ENCODE measurements around the gene CRIP2. TPM values are rescaled to one million over a fixed set of nuclear protein-coding genes. Genes with fewer than 3 reads are reported as not detected.

CRIP2 gene
- total and polyA plus RNA-seq, 2 of the 13 experiments (the other 11 are each of a cell fraction or from before 2014, with no cell fraction given): 31.6 to 37.9 TPM

DNA sequence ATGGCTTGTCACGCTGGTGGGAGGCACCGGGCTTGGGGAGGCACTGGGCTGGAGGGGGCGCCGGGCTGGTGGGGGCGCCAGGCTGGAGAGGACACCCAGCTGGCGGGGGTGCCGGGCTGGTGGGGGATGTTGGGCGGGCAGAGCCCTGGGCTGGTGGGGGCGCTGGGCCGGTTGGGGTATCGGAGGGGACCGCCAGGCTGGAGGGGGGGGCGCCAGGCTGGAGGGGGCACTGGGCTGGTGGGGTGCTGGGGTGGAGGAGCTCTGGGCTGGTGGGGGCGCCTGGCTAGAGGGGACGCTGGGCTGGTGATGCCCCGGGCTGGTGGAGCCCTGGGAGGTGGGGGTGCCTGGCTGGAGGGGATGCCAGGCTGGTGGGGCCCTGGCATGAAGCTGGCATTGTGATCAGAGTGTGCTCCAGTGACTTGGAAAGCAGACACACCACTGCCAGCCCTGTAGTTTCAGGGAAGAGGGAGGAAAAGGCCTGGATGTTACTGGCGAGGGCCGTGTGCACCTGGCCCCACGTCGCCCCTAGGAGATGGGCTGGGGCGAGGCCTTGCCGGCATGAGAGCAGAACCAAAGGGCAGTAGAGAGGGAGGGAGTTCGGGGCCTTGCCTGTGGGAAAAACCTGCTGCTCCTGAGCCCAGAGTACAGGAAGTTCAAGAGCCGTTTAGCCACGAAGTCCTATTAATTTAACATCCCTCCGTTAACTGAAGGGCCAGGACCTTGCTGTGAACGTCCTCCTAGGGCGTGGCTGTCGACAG lies 29.5 kb downstream of the CRIP2 start (continued):
- TF ChIP-seq, protein P1, sequence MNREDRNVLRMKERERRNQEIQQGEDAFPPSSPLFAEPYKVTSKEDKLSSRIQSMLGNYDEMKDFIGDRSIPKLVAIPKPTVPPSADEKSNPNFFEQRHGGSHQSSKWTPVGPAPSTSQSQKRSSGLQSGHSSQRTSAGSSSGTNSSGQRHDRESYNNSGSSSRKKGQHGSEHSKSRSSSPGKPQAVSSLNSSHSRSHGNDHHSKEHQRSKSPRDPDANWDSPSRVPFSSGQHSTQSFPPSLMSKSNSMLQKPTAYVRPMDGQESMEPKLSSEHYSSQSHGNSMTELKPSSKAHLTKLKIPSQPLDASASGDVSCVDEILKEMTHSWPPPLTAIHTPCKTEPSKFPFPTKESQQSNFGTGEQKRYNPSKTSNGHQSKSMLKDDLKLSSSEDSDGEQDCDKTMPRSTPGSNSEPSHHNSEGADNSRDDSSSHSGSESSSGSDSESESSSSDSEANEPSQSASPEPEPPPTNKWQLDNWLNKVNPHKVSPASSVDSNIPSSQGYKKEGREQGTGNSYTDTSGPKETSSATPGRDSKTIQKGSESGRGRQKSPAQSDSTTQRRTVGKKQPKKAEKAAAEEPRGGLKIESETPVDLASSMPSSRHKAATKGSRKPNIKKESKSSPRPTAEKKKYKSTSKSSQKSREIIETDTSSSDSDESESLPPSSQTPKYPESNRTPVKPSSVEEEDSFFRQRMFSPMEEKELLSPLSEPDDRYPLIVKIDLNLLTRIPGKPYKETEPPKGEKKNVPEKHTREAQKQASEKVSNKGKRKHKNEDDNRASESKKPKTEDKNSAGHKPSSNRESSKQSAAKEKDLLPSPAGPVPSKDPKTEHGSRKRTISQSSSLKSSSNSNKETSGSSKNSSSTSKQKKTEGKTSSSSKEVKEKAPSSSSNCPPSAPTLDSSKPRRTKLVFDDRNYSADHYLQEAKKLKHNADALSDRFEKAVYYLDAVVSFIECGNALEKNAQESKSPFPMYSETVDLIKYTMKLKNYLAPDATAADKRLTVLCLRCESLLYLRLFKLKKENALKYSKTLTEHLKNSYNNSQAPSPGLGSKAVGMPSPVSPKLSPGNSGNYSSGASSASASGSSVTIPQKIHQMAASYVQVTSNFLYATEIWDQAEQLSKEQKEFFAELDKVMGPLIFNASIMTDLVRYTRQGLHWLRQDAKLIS (CRISPR knock-in tag; IDR thresholded peaks at IDR 0.05): no peak
- TF ChIP-seq POLR2G (IDR thresholded peaks at IDR 0.05; ENCODE audit: low read depth, low read length): no peak
- TF ChIP-seq ZFY (CRISPR knock-in tag; IDR thresholded peaks at IDR 0.05): peak; percentile 73
- TF ChIP-seq ZSCAN20 (CRISPR knock-in tag; IDR thresholded peaks at IDR 0.05; ENCODE audit: borderline replicate concordance): no peak
- no peak for TF ChIP-seq ELF4 (CRISPR knock-in tag; IDR thresholded peaks at IDR 0.05; ENCODE audit: borderline replicate concordance)
- TF ChIP-seq, protein P2, sequence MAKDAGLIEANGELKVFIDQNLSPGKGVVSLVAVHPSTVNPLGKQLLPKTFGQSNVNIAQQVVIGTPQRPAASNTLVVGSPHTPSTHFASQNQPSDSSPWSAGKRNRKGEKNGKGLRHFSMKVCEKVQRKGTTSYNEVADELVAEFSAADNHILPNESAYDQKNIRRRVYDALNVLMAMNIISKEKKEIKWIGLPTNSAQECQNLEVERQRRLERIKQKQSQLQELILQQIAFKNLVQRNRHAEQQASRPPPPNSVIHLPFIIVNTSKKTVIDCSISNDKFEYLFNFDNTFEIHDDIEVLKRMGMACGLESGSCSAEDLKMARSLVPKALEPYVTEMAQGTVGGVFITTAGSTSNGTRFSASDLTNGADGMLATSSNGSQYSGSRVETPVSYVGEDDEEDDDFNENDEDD (CRISPR knock-in tag; IDR thresholded peaks at IDR 0.05; ENCODE audit: borderline replicate concordance): peak; percentile 26; the same call in 1 of the 2 replicates
- no peak for TF ChIP-seq ZNF30 (CRISPR knock-in tag; IDR thresholded peaks at IDR 0.05)
- TF ChIP-seq, protein P3, sequence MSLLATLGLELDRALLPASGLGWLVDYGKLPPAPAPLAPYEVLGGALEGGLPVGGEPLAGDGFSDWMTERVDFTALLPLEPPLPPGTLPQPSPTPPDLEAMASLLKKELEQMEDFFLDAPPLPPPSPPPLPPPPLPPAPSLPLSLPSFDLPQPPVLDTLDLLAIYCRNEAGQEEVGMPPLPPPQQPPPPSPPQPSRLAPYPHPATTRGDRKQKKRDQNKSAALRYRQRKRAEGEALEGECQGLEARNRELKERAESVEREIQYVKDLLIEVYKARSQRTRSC (CRISPR knock-in tag; IDR thresholded peaks at IDR 0.05; ENCODE audit: low read depth): no peak
- peak; percentile 45; the same call in 1 of the 2 replicates for TF ChIP-seq NFKB2 (CRISPR knock-in tag; IDR thresholded peaks at IDR 0.05; ENCODE audit: borderline replicate concordance)
- no peak for TF ChIP-seq ZNF724P (CRISPR knock-in tag; IDR thresholded peaks at IDR 0.05; ENCODE audit: borderline replicate concordance)
- TF ChIP-seq, protein P4, sequence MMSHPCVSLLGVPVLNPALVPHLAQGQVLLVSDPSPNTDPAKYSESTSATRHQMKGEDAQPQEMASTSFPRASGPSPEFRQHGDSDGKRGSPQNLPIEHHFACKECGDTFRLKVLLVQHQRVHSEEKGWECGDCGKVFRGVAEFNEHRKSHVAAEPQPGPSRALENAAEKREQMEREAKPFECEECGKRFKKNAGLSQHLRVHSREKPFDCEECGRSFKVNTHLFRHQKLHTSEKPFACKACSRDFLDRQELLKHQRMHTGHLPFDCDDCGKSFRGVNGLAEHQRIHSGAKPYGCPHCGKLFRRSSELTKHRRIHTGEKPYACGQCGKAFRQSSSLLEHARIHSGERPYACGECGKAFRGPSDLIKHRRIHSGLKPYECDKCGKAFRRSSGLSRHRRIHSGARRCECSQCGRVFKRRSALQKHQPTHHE (CRISPR knock-in tag; IDR thresholded peaks at IDR 0.05; ENCODE audit: borderline replicate concordance): no peak
- TF ChIP-seq CHCHD3 (CRISPR knock-in tag; IDR thresholded peaks at IDR 0.05): no peak
- TF ChIP-seq ZNF367 (CRISPR knock-in tag; IDR thresholded peaks at IDR 0.05; ENCODE audit: borderline replicate concordance): no peak
- TF ChIP-seq, protein P5, sequence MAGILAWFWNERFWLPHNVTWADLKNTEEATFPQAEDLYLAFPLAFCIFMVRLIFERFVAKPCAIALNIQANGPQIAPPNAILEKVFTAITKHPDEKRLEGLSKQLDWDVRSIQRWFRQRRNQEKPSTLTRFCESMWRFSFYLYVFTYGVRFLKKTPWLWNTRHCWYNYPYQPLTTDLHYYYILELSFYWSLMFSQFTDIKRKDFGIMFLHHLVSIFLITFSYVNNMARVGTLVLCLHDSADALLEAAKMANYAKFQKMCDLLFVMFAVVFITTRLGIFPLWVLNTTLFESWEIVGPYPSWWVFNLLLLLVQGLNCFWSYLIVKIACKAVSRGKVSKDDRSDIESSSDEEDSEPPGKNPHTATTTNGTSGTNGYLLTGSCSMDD (CRISPR knock-in tag; IDR thresholded peaks at IDR 0.05): no peak
- no peak for TF ChIP-seq ZNF678 (CRISPR knock-in tag; IDR thresholded peaks at IDR 0.05)
- TF ChIP-seq, protein P6, sequence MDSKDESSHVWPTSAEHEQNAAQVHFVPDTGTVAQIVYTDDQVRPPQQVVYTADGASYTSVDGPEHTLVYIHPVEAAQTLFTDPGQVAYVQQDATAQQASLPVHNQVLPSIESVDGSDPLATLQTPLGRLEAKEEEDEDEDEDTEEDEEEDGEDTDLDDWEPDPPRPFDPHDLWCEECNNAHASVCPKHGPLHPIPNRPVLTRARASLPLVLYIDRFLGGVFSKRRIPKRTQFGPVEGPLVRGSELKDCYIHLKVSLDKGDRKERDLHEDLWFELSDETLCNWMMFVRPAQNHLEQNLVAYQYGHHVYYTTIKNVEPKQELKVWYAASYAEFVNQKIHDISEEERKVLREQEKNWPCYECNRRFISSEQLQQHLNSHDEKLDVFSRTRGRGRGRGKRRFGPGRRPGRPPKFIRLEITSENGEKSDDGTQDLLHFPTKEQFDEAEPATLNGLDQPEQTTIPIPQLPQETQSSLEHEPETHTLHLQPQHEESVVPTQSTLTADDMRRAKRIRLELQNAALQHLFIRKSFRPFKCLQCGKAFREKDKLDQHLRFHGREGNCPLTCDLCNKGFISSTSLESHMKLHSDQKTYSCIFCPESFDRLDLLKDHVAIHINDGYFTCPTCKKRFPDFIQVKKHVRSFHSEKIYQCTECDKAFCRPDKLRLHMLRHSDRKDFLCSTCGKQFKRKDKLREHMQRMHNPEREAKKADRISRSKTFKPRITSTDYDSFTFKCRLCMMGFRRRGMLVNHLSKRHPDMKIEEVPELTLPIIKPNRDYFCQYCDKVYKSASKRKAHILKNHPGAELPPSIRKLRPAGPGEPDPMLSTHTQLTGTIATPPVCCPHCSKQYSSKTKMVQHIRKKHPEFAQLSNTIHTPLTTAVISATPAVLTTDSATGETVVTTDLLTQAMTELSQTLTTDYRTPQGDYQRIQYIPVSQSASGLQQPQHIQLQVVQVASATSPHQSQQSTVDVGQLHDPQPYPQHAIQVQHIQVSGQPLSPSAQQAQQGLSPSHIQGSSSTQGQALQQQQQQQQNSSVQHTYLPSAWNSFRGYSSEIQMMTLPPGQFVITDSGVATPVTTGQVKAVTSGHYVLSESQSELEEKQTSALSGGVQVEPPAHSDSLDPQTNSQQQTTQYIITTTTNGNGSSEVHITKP (CRISPR knock-in tag; IDR thresholded peaks at IDR 0.05; ENCODE audit: low read depth): no peak

All from HepG2 (cell line).